Neural cell (in vitro differentiated cells): ENCODE data around the gene ZNF283. TPM values are rescaled to one million over a fixed set of nuclear protein-coding genes. Genes with fewer than 3 reads are reported as not detected.

Experiments
- H2AFZ ChIP-seq: fragments of 200-600, 300-800 bp; sonication (generic), shearing (Covaris generic); 2 replicates; pipeline ENCODE4 v1.6.0; 2014; ENCODE audit warnings: low read depth, mild to moderate bottlenecking, antibody characterized with exemption, low read length, moderate library complexity
- H3F3A ChIP-seq: fragments of 200-600 bp; shearing (Covaris generic); 2 replicates; pipeline ENCODE4 v1.6.1; 2016; ENCODE audit warnings: mild to moderate bottlenecking, moderate library complexity, mixed read lengths, antibody characterized with exemption, low read length; ENCODE audit not compliant: insufficient read depth, poor library complexity, severe bottlenecking
- H3K27ac ChIP-seq: fragments of 200-600, 300-800 bp; sonication (generic), shearing (Covaris generic); 2 replicates; pipeline ENCODE4 v1.5.1; 2014; ENCODE audit warnings: mild to moderate bottlenecking, low read length, moderate library complexity
- H3K27me3 ChIP-seq: fragments of 300-800, 200-600 bp; sonication (generic), shearing (Covaris generic); 2 replicates; pipeline ENCODE4 v1.6.0; 2014; ENCODE audit warnings: mild to moderate bottlenecking, low read depth, low read length, moderate library complexity; ENCODE audit not compliant: insufficient read depth
- H3K36me3 ChIP-seq: fragments of 300-800, 200-600 bp; sonication (generic), shearing (Covaris generic); 2 replicates; pipeline ENCODE4 v1.5.1; 2014; ENCODE audit warnings: mild to moderate bottlenecking, antibody characterized with exemption, low read length, moderate library complexity; ENCODE audit not compliant: insufficient read depth
- H3K4me2 ChIP-seq: fragments of 300-800, 200-600 bp; sonication (generic), shearing (Covaris generic); 2 replicates; pipeline ENCODE4 v1.6.0; 2014; ENCODE audit warnings: mild to moderate bottlenecking, low read length
- H3K4me3 ChIP-seq: fragments of 300-800, 200-600 bp; sonication (generic), shearing (Covaris generic); 2 replicates; pipeline ENCODE4 v1.5.1; 2014; ENCODE audit warnings: mild to moderate bottlenecking, low read length, moderate library complexity
- H3K79me2 ChIP-seq: fragments of 200-600 bp; shearing (Covaris generic); replicated peaks from 2 replicates; pipeline ENCODE4 v1.6.0; 2014; ENCODE audit warnings: mild to moderate bottlenecking, low read length, moderate library complexity; ENCODE audit not compliant: insufficient read depth
- H3K9ac ChIP-seq: fragments of 300-800, 200-600 bp; sonication (generic), shearing (Covaris generic); 2 replicates; pipeline ENCODE4 v1.6.1; 2016; ENCODE audit warnings: mild to moderate bottlenecking, low read length, mixed read lengths
- H3K9me2 ChIP-seq: fragments of 200-600 bp; shearing (Covaris generic); 2 replicates; pipeline ENCODE4 v1.6.1; 2016; ENCODE audit warnings: mild to moderate bottlenecking, low read length, mixed read lengths; ENCODE audit not compliant: insufficient read depth
- H3K9me3 ChIP-seq: fragments of 200-600, 300-800 bp; sonication (generic), shearing (Covaris generic); 2 replicates; pipeline ENCODE4 v1.6.1; 2016; ENCODE audit warnings: mild to moderate bottlenecking, mixed run types, low read length, moderate library complexity, mixed read lengths
- H4K20me1 ChIP-seq: fragments of 200-600 bp; shearing (Covaris generic); 2 replicates; pipeline ENCODE4 v1.6.1; 2016; ENCODE audit warnings: mild to moderate bottlenecking, mixed run types; ENCODE audit not compliant: insufficient read depth
- CTCF ChIP-seq: fragments of 450-650 bp; IDR thresholded peaks from 2 replicates; pipeline ENCODE4 v1.5.1; 2014; ENCODE audit warnings: antibody characterized with exemption, mild to moderate bottlenecking, moderate library complexity; ENCODE audit not compliant: poor library complexity, severe bottlenecking
- EP300 ChIP-seq: fragments of 450-650 bp; conservative IDR thresholded peaks from 2 replicates; pipeline ENCODE4 v1.6.1; 2014; ENCODE audit warnings: antibody characterized with exemption, mild to moderate bottlenecking, moderate library complexity; ENCODE audit not compliant: poor library complexity, severe bottlenecking
- EZH2 ChIP-seq: fragments of 200-600, 300-800 bp; shearing (Covaris generic), sonication (generic); IDR thresholded peaks from 2 replicates; pipeline ENCODE4 v1.6.1; 2014; ENCODE audit warnings: antibody characterized with exemption, low read length, borderline replicate concordance, mild to moderate bottlenecking; ENCODE audit not compliant: insufficient read depth, poor library complexity, severe bottlenecking
- MXI1 ChIP-seq: fragments of 450-650 bp; conservative IDR thresholded peaks from 2 replicates; pipeline ENCODE4 v1.6.1; 2014; ENCODE audit warnings: antibody characterized with exemption, mild to moderate bottlenecking; ENCODE audit not compliant: poor library complexity, severe bottlenecking
- POLR2AphosphoS5 ChIP-seq: IDR thresholded peaks from 2 replicates; pipeline ENCODE4 v1.6.1; 2012
- RAD21 ChIP-seq: fragments of 450-650 bp; conservative IDR thresholded peaks from 2 replicates; pipeline ENCODE4 v1.6.1; 2014; ENCODE audit warnings: antibody characterized with exemption, mild to moderate bottlenecking, moderate library complexity
- REST ChIP-seq: IDR thresholded peaks from 2 replicates; pipeline ENCODE4 v1.6.1; 2012; ENCODE audit warnings: borderline replicate concordance
- SMC3 ChIP-seq: fragments of 450-650 bp; conservative IDR thresholded peaks from 2 replicates; pipeline ENCODE4 v1.6.1; 2014; ENCODE audit warnings: antibody characterized with exemption, mild to moderate bottlenecking, moderate library complexity; ENCODE audit not compliant: poor library complexity
- TAF1 ChIP-seq: IDR thresholded peaks from 2 replicates; pipeline ENCODE4 v1.6.1; 2012; ENCODE audit warnings: low read depth
- polyA plus RNA-seq: library from polyadenylated mRNA; depleted of rRNA; stranded (reverse); fragments of >200 nt; gene quantifications from 2 replicates; pipeline ENCODE4 v1.2.3, GENCODE V29; 2014

The ZNF283 gene
- polyA plus RNA-seq, 1 donor from 2014 or later: 14.9 TPM

GRCh38 chr19:43807651-43808050 lies 19.5 kb upstream of the ZNF283 start:
- Histone ChIP-seq H3K36me3 (no peaks in the 10 kb centered on the region), H2AFZ (no peak overlapping the region), H3K4me3 (no peak overlapping the region), H3K27me3 (no peaks in the 10 kb centered on the region), H3F3A (no peaks in the 10 kb centered on the region), H3K9me2 (no peaks in the 10 kb centered on the region), H3K4me2 (no peak overlapping the region), H3K9me3 (no peaks in the 10 kb centered on the region), H3K9ac (no peak overlapping the region), H4K20me1 (no peaks in the 10 kb centered on the region), H3K79me2 (no peaks in the 10 kb centered on the region), H3K27ac (no peak overlapping the region)
- TF ChIP-seq SMC3 (no peak), REST (no peak), MXI1 (no peak), CTCF (no peak), EP300 (no peak), POLR2AphosphoS5 (no peak), TAF1 (no peak), EZH2 (no peak), RAD21 (no peak)

GRCh38 chr19:43809762-43810696 lies 17.1 kb upstream of the ZNF283 start:
- Histone ChIP-seq H3K9ac (no peak overlapping the region), H3K36me3 (no peaks in the 10 kb centered on the region), H3K9me3 (no peaks in the 10 kb centered on the region), H2AFZ (no peak overlapping the region), H3F3A (no peaks in the 10 kb centered on the region), H3K27me3 (no peaks in the 10 kb centered on the region), H4K20me1 (no peaks in the 10 kb centered on the region), H3K27ac (no peak overlapping the region), H3K4me2 (no peak overlapping the region), H3K79me2 (no peaks in the 10 kb centered on the region), H3K4me3 (no peak overlapping the region), H3K9me2 (no peaks in the 10 kb centered on the region)
- no peak for TF ChIP-seq EZH2
- TF ChIP-seq POLR2AphosphoS5: no peak
- no peak for TF ChIP-seq REST
- TF ChIP-seq MXI1: no peak
- TF ChIP-seq CTCF: peak; percentile 65
- peak; percentile 51 for TF ChIP-seq SMC3
- TF ChIP-seq EP300: no peak
- peak; percentile 60 for TF ChIP-seq RAD21
- no peak for TF ChIP-seq TAF1
